ENCODE measurements around the gene MMP24.
"Not testable (repeated sequence)": the region's sequence is repeated elsewhere in the genome, so short reads cannot be mapped to it uniquely, and the experiment has no call there.

Gene MMP24

GRCh38 chr20:35307666-35308653 is 81.5 kb downstream of the MMP24 start:
- ChIA-PET CTCF (interaction anchor here (0.7 to 22.5 kb wide), 30 partner anchors 12 to 212 kb away, joined by 3 to 662 read pairs (median 7); partner anchors contain the start of genes CEP250, EDEM2, EIF6 and FAM83C), POLR2A (interaction anchor here (0.9 to 7.1 kb wide), 3 partner anchors 11 to 148 kb away, joined by 3 to 62 read pairs (median 3); partner anchors contain the start of gene CEP250)
- H3K4me3 ChIP-seq (ENCODE audit: low read depth, low read length): no peak overlapping the region
- no peak for DNase-seq (ENCODE audit: low read depth, low spot score)
- no peak for TF ChIP-seq CTCF (IDR thresholded peaks at IDR 0.05; ENCODE audit: insufficient read depth, low read length, missing control alignments)

GRCh38 chr20:35311409-35311808 is 84.9 kb downstream of the MMP24 start:
- ChIA-PET CTCF (interaction anchor here (22.5 kb wide), 1 partner anchor 131 kb away, joined by 662 read pairs; the partner anchor contains the start of gene GDF5), POLR2A (interaction anchor here (1.0 kb wide), 1 partner anchor 9 kb away, joined by 3 read pairs; no protein-coding TSS in a partner anchor)
- no peak for DNase-seq (ENCODE audit: low read depth, low spot score)
- H3K4me3 ChIP-seq (ENCODE audit: low read depth, low read length): no peak overlapping the region
- no peak for TF ChIP-seq CTCF (IDR thresholded peaks at IDR 0.05; ENCODE audit: insufficient read depth, low read length, missing control alignments)

- no peak for TF ChIP-seq CTCF (IDR thresholded peaks at IDR 0.05; ENCODE audit: insufficient read depth, low read length, missing control alignments)
- no peak for DNase-seq (ENCODE audit: low read depth, low spot score)
- POLR2A ChIA-PET: interaction anchor here (1.0 kb wide), 1 partner anchor 9 kb away, joined by 3 read pairs; no protein-coding TSS in a partner anchor
Observed at GRCh38 chr20:35311822-35312221, 85.3 kb downstream of the MMP24 start.

GRCh38 chr20:35312318-35312717 is 85.8 kb downstream of the MMP24 start:
- POLR2A ChIA-PET: interaction anchor here (1.0 kb wide), 1 partner anchor 8 kb away, joined by 3 read pairs; no protein-coding TSS in a partner anchor
- peak; percentile 87 for DNase-seq (ENCODE audit: low read depth, low spot score)
- H3K4me3 ChIP-seq (ENCODE audit: low read depth, low read length): no peak overlapping the region
- CTCF ChIA-PET: interaction anchor here (3.9 to 22.5 kb wide), 2 partner anchors 8 to 130 kb away, joined by 27 to 662 read pairs; partner anchors contain the start of gene GDF5
- no peak for TF ChIP-seq CTCF (IDR thresholded peaks at IDR 0.05; ENCODE audit: insufficient read depth, low read length, missing control alignments)

More at GRCh38 chr20:35311822-35312221, 85.3 kb downstream of the MMP24 start:
- CTCF ChIA-PET: interaction anchor here (3.9 to 22.5 kb wide), 2 partner anchors 7 to 131 kb away, joined by 27 to 662 read pairs; partner anchors contain the start of gene GDF5
- H3K4me3 ChIP-seq (ENCODE audit: low read depth, low read length): no peak overlapping the region

- POLR2A ChIA-PET: no interaction called here
- H3K4me3 ChIP-seq (ENCODE audit: low read depth, low read length): no peak overlapping the region
- TF ChIP-seq CTCF (IDR thresholded peaks at IDR 0.05; ENCODE audit: insufficient read depth, low read length, missing control alignments): no peak
- DNase-seq (ENCODE audit: low read depth, low spot score): no peak
- CTCF ChIA-PET: interaction anchor here (1.2 to 22.5 kb wide), 3 partner anchors 11 to 127 kb away, joined by 3 to 662 read pairs (median 27); partner anchors contain the start of gene GDF5
Observed at GRCh38 chr20:35314816-35315631, 88.5 kb downstream of the MMP24 start.

- DNase-seq (ENCODE audit: low read depth, low spot score); POLR2A ChIA-PET; H3K4me3 ChIP-seq (ENCODE audit: low read depth, low read length): not testable (repeated sequence)
- CTCF ChIA-PET: interaction anchor here (1.2 to 22.5 kb wide), 3 partner anchors 11 to 127 kb away, joined by 3 to 662 read pairs (median 27); partner anchors contain the start of gene GDF5
Observed at GRCh38 chr20:35315632-35316020, 89.1 kb downstream of the MMP24 start.

Measured in AG04449 (cell line).